Hepatocyte (in vitro differentiated cells): ENCODE results near the gene MAP7.

Experiments
- EZH2 ChIP-seq: fragments of 200-600 bp; sonication (generic); IDR thresholded peaks from 2 replicates; pipeline ENCODE4 v1.6.1; 2016; ENCODE audit warnings: antibody characterized with exemption, mild to moderate bottlenecking, borderline replicate concordance
- TF ChIP-seq, protein P1 (sequence below): fragments of 200-600 bp; sonication (generic); IDR thresholded peaks from 2 replicates; pipeline ENCODE4 v1.5.1; 2016; ENCODE audit warnings: antibody characterized with exemption, mild to moderate bottlenecking; ENCODE audit not compliant: poor library complexity

DNA sequence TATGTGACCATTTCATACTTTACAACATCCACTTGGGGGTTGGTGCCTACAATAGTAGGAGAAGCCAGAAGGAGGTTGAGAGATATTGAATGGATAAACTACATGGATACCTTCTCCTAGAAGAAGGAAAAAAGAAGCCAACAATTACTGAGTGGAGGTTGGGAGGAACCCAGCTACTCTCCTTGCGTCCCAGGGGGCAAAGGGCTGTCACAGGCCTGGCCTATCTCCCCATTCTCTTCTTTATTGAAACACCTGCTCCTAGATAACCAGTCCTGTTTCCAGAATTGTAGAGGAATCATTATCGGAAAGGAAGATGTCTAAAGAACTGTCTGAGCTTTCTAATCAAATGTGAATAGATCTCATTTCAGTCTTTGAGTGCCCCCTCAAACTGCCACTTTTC, 115.1 kb downstream of the MAP7 start:
- no peak for TF ChIP-seq EZH2
- TF ChIP-seq, protein P1, sequence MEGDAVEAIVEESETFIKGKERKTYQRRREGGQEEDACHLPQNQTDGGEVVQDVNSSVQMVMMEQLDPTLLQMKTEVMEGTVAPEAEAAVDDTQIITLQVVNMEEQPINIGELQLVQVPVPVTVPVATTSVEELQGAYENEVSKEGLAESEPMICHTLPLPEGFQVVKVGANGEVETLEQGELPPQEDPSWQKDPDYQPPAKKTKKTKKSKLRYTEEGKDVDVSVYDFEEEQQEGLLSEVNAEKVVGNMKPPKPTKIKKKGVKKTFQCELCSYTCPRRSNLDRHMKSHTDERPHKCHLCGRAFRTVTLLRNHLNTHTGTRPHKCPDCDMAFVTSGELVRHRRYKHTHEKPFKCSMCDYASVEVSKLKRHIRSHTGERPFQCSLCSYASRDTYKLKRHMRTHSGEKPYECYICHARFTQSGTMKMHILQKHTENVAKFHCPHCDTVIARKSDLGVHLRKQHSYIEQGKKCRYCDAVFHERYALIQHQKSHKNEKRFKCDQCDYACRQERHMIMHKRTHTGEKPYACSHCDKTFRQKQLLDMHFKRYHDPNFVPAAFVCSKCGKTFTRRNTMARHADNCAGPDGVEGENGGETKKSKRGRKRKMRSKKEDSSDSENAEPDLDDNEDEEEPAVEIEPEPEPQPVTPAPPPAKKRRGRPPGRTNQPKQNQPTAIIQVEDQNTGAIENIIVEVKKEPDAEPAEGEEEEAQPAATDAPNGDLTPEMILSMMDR: no peak
